ENCODE results near the gene H3-3A. TPM values are rescaled to one million over a fixed set of nuclear protein-coding genes. Genes with fewer than 3 reads are reported as not detected.

H3-3A gene
- total RNA-seq, result 100 to 1,000 TPM; 216 to 543 (median 373) TPM
- 100 to 1,000 TPM; 407 to 772 (median 547) TPM for polyA plus RNA-seq
- long read RNA-seq, donor 1, transcript H3F3A-203 (4 exons, 1,088 nt), result major isoform, 371 of 614 reads
- long read RNA-seq, donor 1, transcript H3F3A-201 (3 exons, 1,308 nt), result minor isoform, 25 of 614 reads
- long read RNA-seq, donor 1, transcript H3F3A-202 (3 exons, 1,863 nt), result minor isoform, 9 of 614 reads
- long read RNA-seq, donor 1, partial matches to known transcripts, result 190 of 614 reads
- long read RNA-seq, donor 1, other reads (novel, unspliced or antisense), result 18 of 614 reads
- long read RNA-seq, donor 2, transcript H3F3A-201 (3 exons, 1,308 nt), result minor isoform, 26 of 562 reads
- long read RNA-seq, donor 2, transcript H3F3A-203 (4 exons, 1,088 nt), result major isoform, 287 of 562 reads
- long read RNA-seq, donor 2, transcript H3F3A-202 (3 exons, 1,863 nt), result minor isoform, 8 of 562 reads
- long read RNA-seq, donor 2, partial matches to known transcripts, result 234 of 562 reads
- long read RNA-seq, donor 2, other reads (novel, unspliced or antisense), result 7 of 562 reads
- long read RNA-seq, donor 3, transcript H3F3A-202 (3 exons, 1,863 nt), result minor isoform, 5 of 416 reads
- long read RNA-seq, donor 3, transcript H3F3A-203 (4 exons, 1,088 nt), result major isoform, 219 of 416 reads
- long read RNA-seq, donor 3, transcript H3F3A-201 (3 exons, 1,308 nt), result minor isoform, 23 of 416 reads
- long read RNA-seq, donor 3, partial matches to known transcripts, result 164 of 416 reads
- long read RNA-seq, donor 3, other reads (novel, unspliced or antisense), result 5 of 416 reads
- long read RNA-seq, donor 4, transcript H3F3A-203 (4 exons, 1,088 nt), result major isoform, 422 of 432 reads
- long read RNA-seq, donor 4, partial matches to known transcripts, result 3 of 432 reads
- long read RNA-seq, donor 4, other reads (novel, unspliced or antisense), result 6 of 432 reads
- long read RNA-seq, donor 5, transcript H3F3A-203 (4 exons, 1,088 nt), result major isoform, 373 of 398 reads
- long read RNA-seq, donor 5, partial matches to known transcripts, result 1 of 398 reads
- long read RNA-seq, donor 5, other reads (novel, unspliced or antisense), result 23 of 398 reads
- long read RNA-seq, donor 6, transcript H3F3A-203 (4 exons, 1,088 nt), result major isoform, 384 of 399 reads
- long read RNA-seq, donor 6, partial matches to known transcripts, result 1 of 399 reads
- long read RNA-seq, donor 6, other reads (novel, unspliced or antisense), result 13 of 399 reads
- long read RNA-seq, donor 7, transcript H3F3A-201 (3 exons, 1,308 nt), result minor isoform, 21 of 294 reads
- long read RNA-seq, donor 7, transcript H3F3A-203 (4 exons, 1,088 nt), result major isoform, 191 of 294 reads
- long read RNA-seq, donor 7, partial matches to known transcripts, result 71 of 294 reads
- long read RNA-seq, donor 7, other reads (novel, unspliced or antisense), result 8 of 294 reads
- long read RNA-seq, donor 8, transcript H3F3A-202 (3 exons, 1,863 nt), result minor isoform, 11 of 500 reads
- long read RNA-seq, donor 8, transcript H3F3A-201 (3 exons, 1,308 nt), result minor isoform, 29 of 500 reads
- long read RNA-seq, donor 8, transcript H3F3A-203 (4 exons, 1,088 nt), result major isoform, 291 of 500 reads
- long read RNA-seq, donor 8, partial matches to known transcripts, result 160 of 500 reads
- long read RNA-seq, donor 8, other reads (novel, unspliced or antisense), result 9 of 500 reads
- long read RNA-seq, donor 9, transcript H3F3A-201 (3 exons, 1,308 nt), result minor isoform, 21 of 443 reads
- long read RNA-seq, donor 9, transcript H3F3A-203 (4 exons, 1,088 nt), result major isoform, 213 of 443 reads
- long read RNA-seq, donor 9, transcript H3F3A-202 (3 exons, 1,863 nt), result minor isoform, 6 of 443 reads
- long read RNA-seq, donor 9, partial matches to known transcripts, result 197 of 443 reads
- long read RNA-seq, donor 9, other reads (novel, unspliced or antisense), result 6 of 443 reads
- long read RNA-seq, donor 10, transcript H3F3A-201 (3 exons, 1,308 nt), result minor isoform, 8 of 109 reads
- long read RNA-seq, donor 10, transcript H3F3A-203 (4 exons, 1,088 nt), result major isoform, 83 of 109 reads
- long read RNA-seq, donor 10, partial matches to known transcripts, result 14 of 109 reads
- long read RNA-seq, donor 10, other reads (novel, unspliced or antisense), result 0 of 109 reads

DNA sequence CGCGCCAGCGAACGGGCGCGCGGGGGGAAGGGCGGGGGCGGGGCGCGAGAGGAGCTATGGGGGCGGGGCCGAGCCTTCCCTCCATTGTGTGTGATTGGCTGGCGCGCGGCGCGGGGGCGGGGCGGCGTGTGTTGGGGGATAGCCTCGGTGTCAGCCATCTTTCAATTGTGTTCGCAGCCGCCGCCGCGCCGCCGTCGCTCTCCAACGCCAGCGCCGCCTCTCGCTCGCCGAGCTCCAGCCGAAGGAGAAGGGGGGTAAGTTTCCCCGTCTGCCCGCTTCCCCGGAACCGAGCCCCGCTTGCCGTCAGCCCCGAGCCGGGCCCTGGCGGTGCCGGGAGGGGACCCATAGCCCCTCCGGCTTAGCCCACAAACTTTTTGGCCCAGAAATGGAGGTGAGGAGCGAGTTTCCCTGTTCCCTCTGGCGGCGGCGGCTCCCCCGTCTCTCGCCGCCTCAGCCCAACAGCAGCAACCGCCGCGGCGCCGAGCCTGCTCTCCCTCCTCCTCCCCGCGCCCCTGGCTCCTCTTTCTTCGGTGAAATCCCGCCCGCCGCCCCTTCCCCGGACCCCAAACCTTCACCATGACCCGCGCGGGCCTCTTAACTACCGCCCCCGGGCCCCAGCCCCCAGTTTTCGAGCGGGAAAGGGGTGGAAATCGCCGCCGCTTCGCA is at the start of gene H3-3A:
Gene H3-3A (plus strand): TSS at position 159 of the 666 bp plus-strand sequence. CDS start 1,636 bp downstream, outside the sequence.
- peaks cover 0 to 21% of the 10 kb centered on the region in 2 donors for H3K36me3 ChIP-seq (replicated peaks in 1 of 2)
- no peaks in the 10 kb centered on the region for H3K27me3 ChIP-seq
- TF ChIP-seq, protein P1, sequence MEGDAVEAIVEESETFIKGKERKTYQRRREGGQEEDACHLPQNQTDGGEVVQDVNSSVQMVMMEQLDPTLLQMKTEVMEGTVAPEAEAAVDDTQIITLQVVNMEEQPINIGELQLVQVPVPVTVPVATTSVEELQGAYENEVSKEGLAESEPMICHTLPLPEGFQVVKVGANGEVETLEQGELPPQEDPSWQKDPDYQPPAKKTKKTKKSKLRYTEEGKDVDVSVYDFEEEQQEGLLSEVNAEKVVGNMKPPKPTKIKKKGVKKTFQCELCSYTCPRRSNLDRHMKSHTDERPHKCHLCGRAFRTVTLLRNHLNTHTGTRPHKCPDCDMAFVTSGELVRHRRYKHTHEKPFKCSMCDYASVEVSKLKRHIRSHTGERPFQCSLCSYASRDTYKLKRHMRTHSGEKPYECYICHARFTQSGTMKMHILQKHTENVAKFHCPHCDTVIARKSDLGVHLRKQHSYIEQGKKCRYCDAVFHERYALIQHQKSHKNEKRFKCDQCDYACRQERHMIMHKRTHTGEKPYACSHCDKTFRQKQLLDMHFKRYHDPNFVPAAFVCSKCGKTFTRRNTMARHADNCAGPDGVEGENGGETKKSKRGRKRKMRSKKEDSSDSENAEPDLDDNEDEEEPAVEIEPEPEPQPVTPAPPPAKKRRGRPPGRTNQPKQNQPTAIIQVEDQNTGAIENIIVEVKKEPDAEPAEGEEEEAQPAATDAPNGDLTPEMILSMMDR (IDR thresholded peaks at IDR 0.05), result peak in 1 of 6 experiments; percentile 29
- peak; percentile 98 to 100 for TF ChIP-seq POLR2A (IDR thresholded peaks at IDR 0.05)
- H3K4me1 ChIP-seq (replicated peaks in 1 of 2), result peaks cover 6 to 44% of the 10 kb centered on the region in 2 donors
- H3K27ac ChIP-seq, result peak within 1 kb of the TSS; percentile 99
- WGBS, 4 donors, result 0 to 1% (median 0%) methylated on average over 18 to 77 of the region's 78 CpGs
- intact Hi-C loops (cut with DNase I), result loop anchor here in 1 of 2 donors (10.0 kb wide), 1 partner anchor 122 kb away; the partner anchor contains the start of gene ACBD3
- DNase-seq, result peak; percentile 98 to 99 (median 99)
- H3K9me3 ChIP-seq (replicated peaks in 1 of 3), result no peaks in the 10 kb centered on the region
- H3K4me3 ChIP-seq, result peak within 1 kb of the TSS; percentile 69 to 95 (median 84)

DNA sequence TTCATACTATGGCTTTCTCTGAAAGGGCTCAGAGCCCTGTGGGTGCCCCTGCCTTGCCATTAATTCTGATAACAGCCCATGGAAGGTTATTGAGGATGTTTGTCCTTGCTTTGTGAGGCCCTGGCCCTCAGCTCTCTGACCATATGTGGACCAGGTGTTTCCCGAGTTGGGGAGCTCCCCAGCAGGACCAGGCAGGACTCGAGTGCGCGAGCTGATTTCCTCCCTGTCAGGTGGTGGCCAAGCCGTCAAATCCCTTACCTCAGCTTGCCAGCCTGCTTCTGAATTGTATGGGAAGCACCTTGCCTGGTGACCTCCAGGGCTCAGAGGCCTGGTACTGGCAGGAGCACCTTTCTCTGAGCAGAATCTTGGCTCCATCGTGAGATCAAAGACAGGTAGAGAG is 45.4 kb upstream of the H3-3A start:
- Histone ChIP-seq H3K27ac (no peak overlapping the region), H3K9me3 (replicated peaks in 1 of 3) (no peaks in the 10 kb centered on the region), H3K36me3 (replicated peaks in 1 of 2) (no peaks in the 10 kb centered on the region), H3K4me3 (no peak overlapping the region), H3K27me3 (no peaks in the 10 kb centered on the region), H3K4me1 (replicated peaks in 1 of 2) (no peaks in the 10 kb centered on the region)
- WGBS, 4 donors, result 64 to 71% (median 65%) methylated on average over 1 to 6 of the region's 6 CpGs
- DNase-seq, result no peak
- intact Hi-C loops (cut with DNase I), result no loop called here
- TF ChIP-seq, protein P1 (IDR thresholded peaks at IDR 0.05), result no peak
- TF ChIP-seq POLR2A (IDR thresholded peaks at IDR 0.05), result no peak

DNA sequence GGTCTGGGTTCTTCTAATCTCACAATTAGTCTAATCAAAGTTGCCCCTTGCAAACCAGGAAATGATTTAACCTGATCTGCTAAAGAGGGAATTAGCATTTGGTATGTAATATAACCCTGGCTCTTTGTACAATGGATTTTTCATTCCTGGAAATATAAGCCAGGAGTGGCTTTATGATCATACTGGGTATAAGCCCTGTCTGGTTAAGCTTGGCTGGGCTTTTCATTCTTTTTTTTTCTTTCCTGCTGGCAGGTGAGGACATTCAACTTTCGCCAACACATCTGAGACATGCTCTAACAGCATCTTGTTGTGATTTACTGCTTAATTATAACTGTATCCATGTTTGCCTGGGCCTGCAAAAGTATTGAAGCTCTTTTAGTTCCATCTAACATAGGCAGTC is 42.9 kb upstream of the H3-3A start:
- H3K36me3 ChIP-seq (replicated peaks in 1 of 2), result no peaks in the 10 kb centered on the region
- TF ChIP-seq, protein P1 (IDR thresholded peaks at IDR 0.05), result no peak
- TF ChIP-seq POLR2A (IDR thresholded peaks at IDR 0.05), result no peak
- intact Hi-C loops (cut with DNase I), result no loop called here
- no peaks in the 10 kb centered on the region for H3K4me1 ChIP-seq (replicated peaks in 1 of 2)
- WGBS, 4 donors, result 95 to 97% (median 95%) methylated on average over 1 of the region's 1 CpG
- no peaks in the 10 kb centered on the region for H3K9me3 ChIP-seq (replicated peaks in 1 of 3)
- H3K27ac ChIP-seq, result no peak overlapping the region
- no peak for DNase-seq
- no peaks in the 10 kb centered on the region for H3K27me3 ChIP-seq
- no peak overlapping the region for H3K4me3 ChIP-seq
